ENCODE data around the gene NEURL3.
A peak's percentile ranks its signal among the peaks of the same experiment; 100 is the strongest.

NEURL3 gene

DNA sequence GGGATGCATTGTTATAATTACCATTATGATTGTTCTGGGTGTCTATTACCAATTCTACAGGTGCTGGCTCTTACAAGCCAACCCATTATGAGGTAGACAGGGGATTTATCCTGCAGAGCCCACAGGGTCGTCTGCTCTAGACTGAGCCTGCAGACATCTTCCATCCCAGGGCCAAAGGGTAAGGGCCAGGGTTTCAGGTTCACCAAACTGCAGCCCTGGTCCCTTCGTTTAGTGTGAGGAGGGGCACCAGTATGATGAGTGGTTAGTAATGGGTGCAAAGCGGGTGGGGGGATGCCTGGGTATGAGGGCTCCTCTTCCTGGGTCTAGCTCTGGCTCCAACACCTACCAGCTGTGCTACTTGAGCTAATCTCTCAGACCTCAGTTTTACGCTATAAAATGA, 30.2 kb upstream of the NEURL3 start:
- H3K27me3 ChIP-seq (ENCODE audit: insufficient read depth, low read depth) = no peaks in the 10 kb centered on the region
- TF ChIP-seq, protein P1, sequence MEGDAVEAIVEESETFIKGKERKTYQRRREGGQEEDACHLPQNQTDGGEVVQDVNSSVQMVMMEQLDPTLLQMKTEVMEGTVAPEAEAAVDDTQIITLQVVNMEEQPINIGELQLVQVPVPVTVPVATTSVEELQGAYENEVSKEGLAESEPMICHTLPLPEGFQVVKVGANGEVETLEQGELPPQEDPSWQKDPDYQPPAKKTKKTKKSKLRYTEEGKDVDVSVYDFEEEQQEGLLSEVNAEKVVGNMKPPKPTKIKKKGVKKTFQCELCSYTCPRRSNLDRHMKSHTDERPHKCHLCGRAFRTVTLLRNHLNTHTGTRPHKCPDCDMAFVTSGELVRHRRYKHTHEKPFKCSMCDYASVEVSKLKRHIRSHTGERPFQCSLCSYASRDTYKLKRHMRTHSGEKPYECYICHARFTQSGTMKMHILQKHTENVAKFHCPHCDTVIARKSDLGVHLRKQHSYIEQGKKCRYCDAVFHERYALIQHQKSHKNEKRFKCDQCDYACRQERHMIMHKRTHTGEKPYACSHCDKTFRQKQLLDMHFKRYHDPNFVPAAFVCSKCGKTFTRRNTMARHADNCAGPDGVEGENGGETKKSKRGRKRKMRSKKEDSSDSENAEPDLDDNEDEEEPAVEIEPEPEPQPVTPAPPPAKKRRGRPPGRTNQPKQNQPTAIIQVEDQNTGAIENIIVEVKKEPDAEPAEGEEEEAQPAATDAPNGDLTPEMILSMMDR (conservative IDR thresholded peaks at IDR 0.05; ENCODE audit: low read depth, low read length) = no peak
- H4K20me1 ChIP-seq (ENCODE audit: insufficient read depth) = peaks cover 18% of the 10 kb centered on the region
- H3K4me2 ChIP-seq = peak overlapping the region; percentile 96
- peaks cover 33% of the 10 kb centered on the region for H3K79me2 ChIP-seq (ENCODE audit: insufficient read depth, low read depth)
- H3K4me1 ChIP-seq (ENCODE audit: low read depth, poor library complexity, severe bottlenecking) = peaks cover 75% of the 10 kb centered on the region
- H3K4me3 ChIP-seq (IDR thresholded peaks at IDR 0.05; ENCODE audit: insufficient read depth, low read depth, low read length) = no peak overlapping the region
- H3K36me3 ChIP-seq (ENCODE audit: insufficient read depth) = peaks cover 4% of the 10 kb centered on the region; the same call in 1 of the 2 replicates
- H2AFZ ChIP-seq (ENCODE audit: low read depth) = peak overlapping the region; percentile 62; the same call in 1 of the 2 replicates
- peak overlapping the region; percentile 98; the same call in 1 of the 2 replicates for H3K27ac ChIP-seq
- H3K9ac ChIP-seq = peak overlapping the region; percentile 95; the same call in 1 of the 2 replicates

DNA sequence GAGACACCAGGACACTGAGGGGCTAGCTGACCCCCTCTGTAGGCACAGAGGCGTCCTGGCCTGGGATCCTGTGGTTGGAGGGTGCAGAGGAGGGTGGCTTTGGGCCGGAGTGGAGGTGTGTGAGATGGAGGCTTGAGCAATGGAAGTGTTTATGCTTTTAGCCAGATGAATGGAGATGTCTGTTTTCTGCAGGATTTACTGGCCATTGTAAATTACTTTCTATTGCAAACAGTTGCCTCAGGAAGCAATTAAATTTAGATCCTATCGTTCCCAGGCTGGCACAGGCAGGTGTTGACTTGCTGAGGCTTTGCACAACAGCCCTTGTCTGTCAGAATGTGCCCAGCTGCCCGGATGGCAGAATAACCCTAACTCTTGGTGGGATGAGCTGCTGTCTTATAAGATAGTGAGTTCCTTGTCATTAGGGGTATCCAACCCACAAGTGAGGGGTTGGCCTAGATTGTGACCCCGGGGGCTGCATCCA, 29.6 kb upstream of the NEURL3 start:
- peaks cover 75% of the 10 kb centered on the region for H3K4me1 ChIP-seq (ENCODE audit: low read depth, poor library complexity, severe bottlenecking)
- H2AFZ ChIP-seq (ENCODE audit: low read depth) = no peak overlapping the region

DNA sequence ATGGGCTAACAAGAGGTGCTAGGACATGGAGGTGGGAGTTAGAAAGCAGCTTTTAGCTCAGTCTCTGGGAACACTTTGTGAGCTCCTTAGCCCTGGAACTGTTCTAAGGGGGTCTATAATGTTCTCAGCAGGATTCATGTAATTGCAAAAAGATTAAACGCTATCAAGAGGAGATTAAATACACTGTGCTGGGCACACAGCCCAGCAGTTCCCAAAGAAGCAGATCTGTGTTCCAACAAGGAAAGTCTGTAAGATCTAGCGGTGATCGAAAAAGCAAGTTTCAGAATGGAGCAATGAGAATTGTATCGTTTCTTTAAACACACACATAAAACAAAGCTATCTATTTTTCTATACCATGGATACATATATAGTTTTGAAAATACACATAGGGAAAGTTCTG, 29.0 kb upstream of the NEURL3 start:
- Histone ChIP-seq H3K79me2 (ENCODE audit: insufficient read depth, low read depth) (peaks cover 21% of the 10 kb centered on the region), H3K9ac (no peak overlapping the region), H3K36me3 (ENCODE audit: insufficient read depth) (peaks cover 4% of the 10 kb centered on the region; the same call in 1 of the 2 replicates), H4K20me1 (ENCODE audit: insufficient read depth) (peaks cover 7% of the 10 kb centered on the region), H3K27ac (no peak overlapping the region), H3K4me1 (ENCODE audit: low read depth, poor library complexity, severe bottlenecking) (peaks cover 75% of the 10 kb centered on the region), H2AFZ (ENCODE audit: low read depth) (no peak overlapping the region), H3K4me3 (IDR thresholded peaks at IDR 0.05; ENCODE audit: insufficient read depth, low read depth, low read length) (no peak overlapping the region), H3K27me3 (ENCODE audit: insufficient read depth, low read depth) (no peaks in the 10 kb centered on the region), H3K4me2 (no peak overlapping the region)
- TF ChIP-seq, protein P1 (conservative IDR thresholded peaks at IDR 0.05; ENCODE audit: low read depth, low read length) = no peak

More for the DNA sequence above, 29.6 kb upstream of the NEURL3 start:
- H4K20me1 ChIP-seq (ENCODE audit: insufficient read depth) = peaks cover 13% of the 10 kb centered on the region
- no peak overlapping the region for H3K27ac ChIP-seq
- no peak overlapping the region for H3K4me3 ChIP-seq (IDR thresholded peaks at IDR 0.05; ENCODE audit: insufficient read depth, low read depth, low read length)
- peak overlapping the region; percentile 96; the same call in 1 of the 2 replicates for H3K4me2 ChIP-seq
- no peak overlapping the region for H3K9ac ChIP-seq
- peaks cover 4% of the 10 kb centered on the region; the same call in 1 of the 2 replicates for H3K36me3 ChIP-seq (ENCODE audit: insufficient read depth)
- H3K27me3 ChIP-seq (ENCODE audit: insufficient read depth, low read depth) = no peaks in the 10 kb centered on the region
- peaks cover 27% of the 10 kb centered on the region for H3K79me2 ChIP-seq (ENCODE audit: insufficient read depth, low read depth)
- TF ChIP-seq, protein P1 (conservative IDR thresholded peaks at IDR 0.05; ENCODE audit: low read depth, low read length) = no peak

DNA sequence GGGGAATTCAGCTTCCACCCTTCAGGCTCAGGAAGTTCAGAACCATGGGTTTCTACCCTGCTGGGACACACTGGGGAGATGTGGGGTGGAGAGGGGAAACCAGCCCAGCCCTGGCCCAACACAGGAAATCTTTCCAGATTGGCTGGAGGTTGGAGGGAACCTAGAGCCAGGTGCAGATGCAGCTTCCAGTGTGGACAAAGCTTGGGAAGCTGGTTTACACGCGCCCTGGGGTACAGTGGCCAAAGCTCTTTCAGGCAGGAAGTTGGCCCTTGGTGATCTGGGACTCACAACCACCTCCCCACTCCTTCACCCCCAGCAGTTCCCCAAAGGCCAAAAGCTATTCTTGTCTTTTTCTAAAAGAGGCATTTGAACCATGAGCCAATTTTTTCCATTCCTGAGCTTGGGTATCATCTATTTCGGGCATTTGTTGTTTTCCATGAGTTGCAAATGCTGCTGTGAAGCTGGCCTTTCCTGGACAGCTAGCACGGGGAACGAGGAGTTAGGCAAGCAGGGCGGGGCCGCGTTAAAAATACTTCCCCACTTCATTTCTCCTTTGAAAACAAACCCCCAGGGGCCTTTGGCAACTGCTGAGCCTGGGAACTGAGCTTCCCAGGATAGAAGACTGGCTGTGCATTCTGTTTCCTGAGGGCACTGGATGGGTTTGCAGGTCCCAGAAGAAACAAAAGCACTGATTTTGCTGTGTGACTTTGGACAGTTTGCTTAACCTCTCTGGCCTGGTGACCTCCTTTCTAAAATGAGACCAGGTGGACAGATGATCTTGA, 28.3 kb upstream of the NEURL3 start:
- no peak overlapping the region for H3K27ac ChIP-seq
- peaks cover 77% of the 10 kb centered on the region for H3K4me1 ChIP-seq (ENCODE audit: low read depth, poor library complexity, severe bottlenecking)
- 0 out of 2 replicates have a peak overlapping the region, but pooled peaks have one; percentile 17 for H3K4me2 ChIP-seq

More for the DNA sequence above, 28.3 kb upstream of the NEURL3 start:
- no peak overlapping the region for H3K9ac ChIP-seq
- H3K4me3 ChIP-seq (IDR thresholded peaks at IDR 0.05; ENCODE audit: insufficient read depth, low read depth, low read length) = no peak overlapping the region
- H3K27me3 ChIP-seq (ENCODE audit: insufficient read depth, low read depth) = no peaks in the 10 kb centered on the region
- H3K79me2 ChIP-seq (ENCODE audit: insufficient read depth, low read depth) = peaks cover 15% of the 10 kb centered on the region
- peaks cover 4% of the 10 kb centered on the region; the same call in 1 of the 2 replicates for H3K36me3 ChIP-seq (ENCODE audit: insufficient read depth)
- H2AFZ ChIP-seq (ENCODE audit: low read depth) = no peak overlapping the region; the same call in 1 of the 2 replicates
- TF ChIP-seq, protein P1 (conservative IDR thresholded peaks at IDR 0.05; ENCODE audit: low read depth, low read length) = no peak
- H4K20me1 ChIP-seq (ENCODE audit: insufficient read depth) = 0 out of 2 replicates have a peak, but pooled peaks cover 6% of the 10 kb centered on the region

Data from KMS-11 (cell line).